Rectal smooth muscle tissue (tissue), 1 donor: ENCODE results near the gene SP1.
A peak's percentile ranks its signal among the peaks of the same experiment; 100 is the strongest.
"Not testable (repeated sequence)": the region's sequence is repeated elsewhere in the genome, so short reads cannot be mapped to it uniquely, and the experiment has no call there.

Source experiments
- H3K27ac ChIP-seq: one replicate; pipeline ENCODE4 v1.7.0; 2013; ENCODE audit warnings: low read depth, low read length, inconsistent platforms
- H3K27me3 ChIP-seq: one replicate; pipeline ENCODE4 v1.7.0; 2013; ENCODE audit warnings: low read length; ENCODE audit not compliant: control insufficient read depth, insufficient read depth
- H3K36me3 ChIP-seq: one replicate; pipeline ENCODE4 v1.7.0; 2013; ENCODE audit warnings: low read length; ENCODE audit not compliant: control insufficient read depth, insufficient read depth
- H3K4me1 ChIP-seq: one replicate; pipeline ENCODE4 v1.7.0; 2013; ENCODE audit warnings: low read length; ENCODE audit not compliant: control insufficient read depth, insufficient read depth
- H3K4me3 ChIP-seq: one replicate; pipeline ENCODE4 v1.7.0; 2013; ENCODE audit warnings: low read length
- H3K9ac ChIP-seq: one replicate; pipeline ENCODE4 v1.7.0; 2013; ENCODE audit warnings: low read length

The SP1 gene

GRCh38 chr12:53444593-53445325 is 64.8 kb downstream of the SP1 start:
- H3K4me1 ChIP-seq, H3K9ac ChIP-seq, H3K36me3 ChIP-seq, H3K4me3 ChIP-seq, H3K27me3 ChIP-seq, H3K27ac ChIP-seq: not testable (repeated sequence)

- no peak overlapping the region for H3K27ac ChIP-seq
- peaks cover 13% of the 10 kb centered on the region for H3K36me3 ChIP-seq
- H3K9ac ChIP-seq: no peak overlapping the region
- H3K27me3 ChIP-seq: no peaks in the 10 kb centered on the region
- no peak overlapping the region for H3K4me3 ChIP-seq
- peaks cover 13% of the 10 kb centered on the region for H3K4me1 ChIP-seq
Measured at GRCh38 chr12:53450936-53451335, 71.0 kb downstream of the SP1 start.

- Histone ChIP-seq H3K36me3 (peaks cover 17% of the 10 kb centered on the region), H3K27ac (peak within 1 kb of the TSS; percentile 99), H3K4me3 (peak within 1 kb of the TSS; percentile 87), H3K4me1 (peaks cover 13% of the 10 kb centered on the region), H3K9ac (peak within 1 kb of the TSS; percentile 93), H3K27me3 (no peaks in the 10 kb centered on the region)
Measured at GRCh38 chr12:53451661-53452158, 71.7 kb downstream of the SP1 start, which contains the start of gene PCBP2. TSS of gene PCBP2 (plus strand) at chr12:53452102. CDS start at chr12:53454801, 2,699 bp downstream.

DNA sequence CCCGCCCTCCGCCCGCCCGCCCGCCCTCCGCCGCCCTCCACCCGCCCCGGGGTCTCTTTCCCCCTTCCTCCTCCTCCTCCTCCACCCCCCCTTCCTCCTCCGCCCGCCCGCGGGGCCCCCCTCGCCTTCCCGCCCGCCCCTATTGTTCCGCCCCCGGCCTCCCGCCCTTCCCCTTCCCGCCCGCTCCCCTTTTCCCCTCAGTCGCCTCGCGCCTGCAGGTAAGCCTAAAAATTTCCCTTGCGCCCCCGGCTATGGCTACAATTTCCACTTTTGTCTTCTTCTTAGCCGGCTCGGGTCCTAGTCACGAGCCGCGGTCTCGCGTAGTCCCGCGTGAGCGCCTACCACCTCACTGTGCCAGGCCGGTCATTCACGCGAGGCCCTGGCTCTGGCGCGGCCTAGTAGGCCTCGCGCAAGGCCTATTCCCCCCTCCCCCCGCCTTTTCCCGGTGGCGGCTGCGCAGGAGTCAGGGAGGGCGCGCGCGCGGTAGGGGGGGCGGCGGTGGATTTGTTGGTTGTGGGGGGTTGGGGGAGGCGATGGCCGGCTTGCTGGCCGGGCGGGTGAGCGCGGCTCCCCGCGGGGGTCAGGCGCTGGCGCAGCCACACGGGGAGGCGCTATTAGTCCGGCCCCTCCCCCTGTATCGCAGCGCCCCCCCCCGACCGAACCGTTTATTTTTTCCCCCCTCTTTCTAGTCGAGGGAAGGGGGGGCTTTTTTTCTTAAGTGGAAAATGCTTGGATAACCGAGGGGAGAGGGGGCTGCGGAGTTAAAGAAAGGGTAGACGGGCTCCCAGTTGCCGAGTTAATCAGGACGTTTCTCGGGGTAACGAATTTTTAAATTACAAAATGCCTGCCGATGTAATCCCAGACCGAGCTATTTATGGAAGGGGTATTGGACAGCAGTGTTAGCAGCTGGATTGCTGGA is 72.4 kb downstream of the SP1 start:
- H3K27me3 ChIP-seq: no peaks in the 10 kb centered on the region
- peak overlapping the region; percentile 87 for H3K4me3 ChIP-seq
- H3K36me3 ChIP-seq: peaks cover 22% of the 10 kb centered on the region
- H3K9ac ChIP-seq: peak overlapping the region; percentile 93
- peaks cover 13% of the 10 kb centered on the region for H3K4me1 ChIP-seq
- H3K27ac ChIP-seq: peak overlapping the region; percentile 99

GRCh38 chr12:53453953-53454640 is 74.1 kb downstream of the SP1 start:
- Histone ChIP-seq H3K4me3 (no peak overlapping the region), H3K27me3 (no peaks in the 10 kb centered on the region), H3K4me1 (peaks cover 13% of the 10 kb centered on the region), H3K36me3 (peaks cover 32% of the 10 kb centered on the region), H3K27ac (no peak overlapping the region), H3K9ac (no peak overlapping the region)

DNA sequence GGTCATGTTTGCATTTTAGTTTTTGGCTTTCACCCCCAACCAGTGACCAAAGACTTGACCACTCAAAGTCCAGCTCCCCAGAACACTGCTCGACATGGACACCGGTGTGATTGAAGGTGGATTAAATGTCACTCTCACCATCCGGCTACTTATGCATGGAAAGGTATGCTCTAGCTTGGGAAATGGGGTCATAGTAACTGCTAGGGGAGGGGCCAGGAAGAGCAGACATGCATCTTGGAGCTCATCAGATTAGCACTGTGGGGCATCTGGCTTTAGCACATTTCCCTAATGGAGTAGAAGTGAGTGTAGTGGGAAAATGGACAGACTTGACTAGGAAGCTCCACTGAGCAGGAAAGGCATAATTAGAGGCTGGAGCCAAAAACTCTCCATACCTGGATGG is 74.7 kb downstream of the SP1 start:
- Histone ChIP-seq H3K27me3 (no peaks in the 10 kb centered on the region), H3K27ac (no peak overlapping the region), H3K4me3 (no peak overlapping the region), H3K36me3 (peaks cover 34% of the 10 kb centered on the region), H3K4me1 (peaks cover 13% of the 10 kb centered on the region), H3K9ac (no peak overlapping the region)

- Histone ChIP-seq H3K9ac (no peak overlapping the region), H3K4me3 (no peak overlapping the region), H3K4me1 (peaks cover 13% of the 10 kb centered on the region), H3K27me3 (no peaks in the 10 kb centered on the region), H3K36me3 (peaks cover 53% of the 10 kb centered on the region), H3K27ac (no peak overlapping the region)
Measured at GRCh38 chr12:53456654-53457366, 76.8 kb downstream of the SP1 start.

DNA sequence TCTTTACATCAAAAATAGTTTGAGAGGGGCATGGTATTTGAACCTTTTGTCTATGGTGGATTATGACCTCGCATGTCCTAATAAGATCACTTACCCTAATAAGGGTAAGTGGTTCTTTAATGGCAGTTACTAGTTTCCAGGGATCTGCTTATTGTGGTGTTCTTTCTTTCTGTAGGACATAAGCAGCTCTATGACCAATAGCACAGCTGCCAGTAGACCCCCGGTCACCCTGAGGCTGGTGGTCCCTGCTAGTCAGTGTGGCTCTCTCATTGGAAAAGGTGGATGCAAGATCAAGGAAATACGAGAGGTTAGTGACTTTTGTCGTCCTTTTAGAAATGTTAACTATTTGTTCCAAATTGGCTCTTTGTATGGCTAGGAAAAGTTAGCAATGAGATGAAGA is 79.1 kb downstream of the SP1 start:
- H3K36me3 ChIP-seq: peaks cover 74% of the 10 kb centered on the region
- H3K9ac ChIP-seq: no peak overlapping the region
- H3K4me3 ChIP-seq: no peak overlapping the region
- no peak overlapping the region for H3K27ac ChIP-seq
- H3K4me1 ChIP-seq: peaks cover under 1% of the 10 kb centered on the region
- no peaks in the 10 kb centered on the region for H3K27me3 ChIP-seq

- H3K4me1 ChIP-seq: no peaks in the 10 kb centered on the region
- no peak overlapping the region for H3K9ac ChIP-seq
- H3K27me3 ChIP-seq: no peaks in the 10 kb centered on the region
- H3K36me3 ChIP-seq: peaks cover 81% of the 10 kb centered on the region
- H3K27ac ChIP-seq: no peak overlapping the region
- no peak overlapping the region for H3K4me3 ChIP-seq
Measured at GRCh38 chr12:53461059-53461458, 81.1 kb downstream of the SP1 start.

DNA sequence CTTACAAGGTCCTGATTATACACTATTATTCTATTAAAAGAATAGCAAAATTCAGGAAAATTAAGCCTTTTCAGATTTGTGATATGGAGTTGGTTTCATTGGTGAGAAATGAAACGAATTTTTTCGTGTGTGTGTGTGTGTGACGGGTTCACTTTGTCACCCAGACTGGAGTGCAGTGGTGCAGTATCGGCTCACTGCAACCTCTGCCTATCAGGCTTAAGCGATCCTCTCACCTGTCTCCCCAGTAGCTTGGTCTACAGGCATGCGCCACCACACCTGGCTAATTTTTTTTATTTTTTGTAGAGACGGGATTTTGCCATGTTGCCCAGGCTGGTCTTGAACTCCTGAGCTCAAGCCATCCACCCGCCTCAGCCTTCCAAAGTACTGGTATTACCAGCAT is 81.6 kb downstream of the SP1 start:
- H3K4me3 ChIP-seq: no peak overlapping the region
- H3K36me3 ChIP-seq: peaks cover 82% of the 10 kb centered on the region
- H3K27me3 ChIP-seq: no peaks in the 10 kb centered on the region
- no peaks in the 10 kb centered on the region for H3K4me1 ChIP-seq
- H3K27ac ChIP-seq: no peak overlapping the region
- H3K9ac ChIP-seq: no peak overlapping the region

DNA sequence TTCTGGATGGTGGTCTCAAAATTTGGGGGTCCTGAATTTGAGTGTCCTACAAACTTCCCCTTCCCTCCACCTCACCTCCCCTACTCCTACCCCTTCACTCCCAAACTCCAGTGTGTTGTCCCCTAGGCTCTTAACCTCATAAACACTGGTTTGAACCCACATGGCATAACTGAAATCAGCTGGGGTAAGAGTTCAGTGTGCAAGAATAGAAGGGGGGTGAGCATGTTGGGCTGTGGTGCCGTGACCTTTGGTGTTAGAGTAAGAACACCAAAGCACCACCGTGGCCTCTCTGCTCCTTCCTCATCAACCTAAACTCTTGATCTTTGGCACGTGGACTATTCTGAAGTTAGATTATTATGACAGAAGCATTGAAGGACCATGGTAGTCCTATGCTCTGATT is 83.0 kb downstream of the SP1 start:
- Histone ChIP-seq H3K4me1 (no peaks in the 10 kb centered on the region), H3K4me3 (no peak overlapping the region), H3K27me3 (no peaks in the 10 kb centered on the region), H3K9ac (no peak overlapping the region), H3K27ac (no peak overlapping the region), H3K36me3 (peaks cover 87% of the 10 kb centered on the region)
